GM19193 (cell line): Measurements from ENCODE around the gene TGFBI.

Experiments
- POLR2A ChIP-seq: IDR thresholded peaks from 4 replicates; pipeline ENCODE4 v1.6.1; 2011; ENCODE audit not compliant: insufficient read depth, insufficient read length; ENCODE audit errors: extremely low read depth

TGFBI gene

GRCh38 chr5:136094189-136094912, 65.6 kb downstream of the TGFBI start:
- no peak for TF ChIP-seq POLR2A

DNA sequence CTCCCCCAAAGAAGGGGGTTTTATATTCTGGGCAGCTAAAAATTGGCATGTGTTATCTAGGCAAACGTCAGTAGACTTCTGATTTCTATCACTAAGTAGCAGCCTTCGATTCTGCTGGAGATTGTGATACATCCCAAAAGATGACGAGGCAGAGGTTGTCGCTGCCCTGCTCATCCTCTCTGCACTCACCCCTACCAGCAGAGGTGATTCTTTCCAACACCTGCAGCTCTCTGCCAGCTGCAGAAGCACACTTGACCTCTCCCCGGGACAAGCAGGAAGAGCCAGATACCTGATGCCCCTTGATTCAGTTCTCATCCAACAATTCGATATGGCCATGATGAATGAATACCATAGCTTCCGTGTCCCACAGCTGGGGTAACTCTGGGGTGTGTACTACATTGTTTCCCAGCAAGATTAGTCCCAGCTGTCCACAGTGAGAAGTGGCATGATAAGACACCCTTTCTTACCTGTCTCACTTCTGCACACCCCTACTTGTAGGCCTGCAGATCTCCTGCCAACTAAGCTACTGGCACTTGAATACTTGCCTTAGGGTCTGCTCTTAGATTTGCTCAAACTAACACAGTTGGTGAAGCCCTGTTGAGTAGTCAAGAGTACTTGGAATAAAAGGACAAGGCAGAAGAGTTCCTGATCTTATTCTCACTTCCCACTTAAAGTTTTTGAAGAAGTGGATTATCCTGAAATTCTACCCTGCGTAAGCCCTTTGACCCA, 66.3 kb downstream of the TGFBI start:
- no peak for TF ChIP-seq POLR2A

DNA sequence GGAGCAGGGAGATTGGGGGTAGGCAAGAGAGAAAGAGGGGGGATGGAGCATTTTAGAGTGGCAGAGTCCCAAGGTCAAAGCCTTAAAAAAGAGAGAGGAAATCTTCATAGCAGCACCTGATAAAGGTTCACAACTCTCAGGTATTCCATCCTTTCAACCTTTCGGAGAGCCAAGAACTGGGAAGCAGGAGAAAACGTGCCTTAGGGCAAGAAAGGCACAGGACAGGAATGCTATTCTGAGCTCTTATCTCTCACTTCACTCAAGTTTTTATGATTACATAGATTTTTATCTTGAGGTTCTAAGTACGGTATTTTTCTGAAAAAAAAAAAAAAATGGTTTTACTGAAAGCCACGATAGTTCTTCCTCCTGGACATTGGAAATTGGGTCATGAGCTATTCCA, 69.4 kb downstream of the TGFBI start:
- no peak for TF ChIP-seq POLR2A

GRCh38 chr5:136099870-136100269, 71.1 kb downstream of the TGFBI start:
- TF ChIP-seq POLR2A = no peak

DNA sequence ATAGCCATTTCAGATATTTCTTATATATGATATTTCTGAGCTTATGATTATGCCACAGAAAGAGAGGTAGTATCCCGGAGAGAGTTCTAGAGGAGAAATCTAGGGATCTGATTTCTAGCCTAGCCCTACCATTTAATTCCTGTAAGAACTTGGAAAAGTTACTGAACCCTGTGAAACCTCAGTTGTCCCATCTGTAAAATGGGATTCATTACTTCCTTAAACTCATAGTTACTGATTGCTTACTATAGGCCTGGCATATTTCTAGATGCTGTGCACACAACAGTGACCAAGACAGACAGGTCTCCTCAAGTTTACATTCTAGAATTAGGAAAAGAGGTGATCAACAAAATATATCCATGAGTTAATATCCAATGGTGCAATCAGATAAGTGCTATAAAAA, 73.1 kb downstream of the TGFBI start:
- no peak for TF ChIP-seq POLR2A

- no peak for TF ChIP-seq POLR2A
These were observed 74.3 kb downstream of the TGFBI start for GRCh38 chr5:136103118-136103517.

GRCh38 chr5:136104306-136104965, 75.6 kb downstream of the TGFBI start:
- no peak for TF ChIP-seq POLR2A

DNA sequence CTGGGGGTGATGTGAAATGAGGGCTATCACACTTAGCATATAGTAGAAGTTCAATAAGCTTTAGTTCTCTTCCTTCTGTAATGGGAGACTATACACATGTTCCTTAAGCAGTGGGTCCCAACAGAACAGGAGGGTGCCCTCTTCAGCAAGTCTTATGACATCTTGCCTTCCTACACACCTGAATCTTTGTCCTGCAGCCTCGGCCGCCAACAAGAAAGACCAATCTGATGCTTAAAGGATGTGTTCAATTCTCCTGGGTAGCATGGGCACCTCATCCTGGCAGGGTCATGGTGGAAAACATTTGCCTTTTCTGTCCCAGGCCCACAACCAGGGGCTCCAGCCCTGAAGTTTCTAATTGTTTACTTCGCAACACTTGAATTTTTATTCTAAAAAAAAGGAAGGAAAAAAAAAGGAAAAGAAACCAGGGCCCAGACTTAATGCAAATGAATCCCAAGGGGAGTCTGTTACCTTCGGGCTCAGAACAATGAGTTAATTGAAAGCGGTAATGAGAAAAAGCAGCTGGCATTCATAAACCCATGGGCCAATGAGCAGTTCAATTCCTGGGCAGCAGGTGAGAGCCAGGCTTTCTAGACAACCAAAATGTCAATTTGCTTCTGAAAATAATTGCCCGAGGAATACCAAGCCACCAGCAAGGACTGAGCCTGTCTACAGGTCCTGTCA, 77.7 kb downstream of the TGFBI start:
- no peak for TF ChIP-seq POLR2A

DNA sequence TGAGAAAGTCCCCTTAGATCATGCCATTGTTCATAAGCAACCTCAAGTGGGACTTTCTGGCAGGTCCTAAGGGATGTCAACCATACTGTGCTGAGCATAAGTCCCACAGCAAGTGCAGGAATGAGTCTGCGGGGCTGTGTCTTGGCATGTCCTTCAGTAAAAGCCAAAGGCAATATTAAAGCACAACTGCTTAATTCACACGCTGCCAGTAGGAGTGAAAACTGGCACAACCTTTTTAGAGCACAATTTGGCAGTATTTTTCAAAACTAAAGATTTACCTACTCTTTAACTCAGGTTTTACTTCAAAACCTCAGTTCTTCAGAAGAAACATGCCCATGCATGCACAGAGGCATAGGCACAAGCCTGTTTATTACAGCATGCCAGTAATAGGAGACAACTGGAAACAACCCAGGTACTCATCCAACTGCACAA, 79.4 kb downstream of the TGFBI start:
- TF ChIP-seq POLR2A = no peak

DNA sequence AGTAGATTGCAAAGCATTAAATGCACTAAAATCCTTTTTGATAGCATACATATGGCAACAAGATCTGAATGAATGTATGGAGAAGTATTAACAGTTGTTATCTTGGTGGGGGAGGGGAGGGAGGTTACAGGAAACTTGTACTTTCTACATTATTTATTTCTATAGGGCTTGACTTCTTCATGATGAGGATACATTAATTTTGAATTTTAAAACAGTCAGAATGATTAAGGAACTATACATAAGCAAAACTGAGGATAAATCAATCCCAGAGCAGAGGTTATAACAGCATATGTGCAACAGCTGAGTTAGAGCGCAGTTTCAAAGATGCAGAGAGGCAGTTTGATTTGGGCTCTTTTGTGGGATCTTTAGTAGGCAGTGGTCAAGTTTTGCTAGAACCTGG, 80.0 kb downstream of the TGFBI start:
- no peak for TF ChIP-seq POLR2A

DNA sequence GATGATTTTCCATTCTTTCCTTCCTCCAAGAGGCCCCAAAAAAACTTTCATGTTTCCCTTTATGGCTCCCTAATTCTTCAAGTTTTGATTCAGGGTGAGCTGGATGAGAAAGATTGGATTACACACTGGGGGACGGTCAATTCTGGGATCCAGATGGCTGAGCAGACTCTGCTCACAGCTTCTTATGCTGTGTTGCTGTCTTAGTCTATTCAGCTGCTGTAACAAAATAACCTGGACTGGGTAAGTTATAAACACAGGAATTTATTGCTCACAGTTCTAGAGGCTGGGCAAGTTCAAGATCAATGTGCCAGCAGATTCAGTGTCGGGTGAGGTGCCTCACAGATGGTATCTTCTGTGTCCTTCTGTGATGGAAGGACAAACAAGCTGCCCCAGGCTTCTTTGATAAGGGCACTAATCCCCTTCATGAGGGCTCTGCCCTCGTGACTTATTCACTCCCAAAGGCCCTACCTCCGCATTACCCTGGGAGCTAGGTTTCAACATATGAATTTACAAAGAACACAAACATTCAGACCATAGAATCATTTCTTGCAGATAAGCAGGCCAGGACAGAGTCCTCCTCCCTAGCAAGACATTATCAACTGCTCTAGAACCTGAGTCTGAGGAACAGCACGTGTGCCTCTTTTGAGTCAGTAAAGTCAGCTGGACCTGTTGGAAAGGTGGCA, 80.8 kb downstream of the TGFBI start:
- TF ChIP-seq POLR2A = no peak
